ENCODE results near the gene CLCN7.

The CLCN7 gene

GRCh38 chr16:1474796-1475551 is at the start of gene CLCN7:
CLCN7 (minus strand) TSS chr16:1475028; CDS start chr16:1474974, 54 bp downstream.
- DNase-seq, result peak; percentile 93

DNA sequence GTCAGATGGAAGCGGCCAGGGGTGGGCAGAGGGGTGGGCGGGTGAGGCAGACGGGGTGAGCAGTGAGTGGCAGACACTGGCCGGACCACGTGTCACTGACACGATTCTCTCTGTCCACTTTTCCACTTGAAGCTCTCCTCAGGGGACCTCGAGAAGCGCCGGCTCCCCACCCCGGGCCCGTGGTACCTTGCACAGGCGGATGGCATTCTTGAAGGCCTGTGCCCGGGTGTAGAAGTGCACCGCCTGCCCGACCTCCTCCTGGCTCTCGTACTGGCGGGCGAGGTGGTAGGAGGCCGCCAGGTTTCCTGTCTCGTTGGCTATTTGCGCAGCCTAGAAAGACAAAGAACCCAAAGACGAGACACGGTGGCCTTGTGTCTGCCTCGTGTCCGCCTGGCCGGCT is 49.5 kb upstream of the CLCN7 start:
- no peak for DNase-seq

DNA sequence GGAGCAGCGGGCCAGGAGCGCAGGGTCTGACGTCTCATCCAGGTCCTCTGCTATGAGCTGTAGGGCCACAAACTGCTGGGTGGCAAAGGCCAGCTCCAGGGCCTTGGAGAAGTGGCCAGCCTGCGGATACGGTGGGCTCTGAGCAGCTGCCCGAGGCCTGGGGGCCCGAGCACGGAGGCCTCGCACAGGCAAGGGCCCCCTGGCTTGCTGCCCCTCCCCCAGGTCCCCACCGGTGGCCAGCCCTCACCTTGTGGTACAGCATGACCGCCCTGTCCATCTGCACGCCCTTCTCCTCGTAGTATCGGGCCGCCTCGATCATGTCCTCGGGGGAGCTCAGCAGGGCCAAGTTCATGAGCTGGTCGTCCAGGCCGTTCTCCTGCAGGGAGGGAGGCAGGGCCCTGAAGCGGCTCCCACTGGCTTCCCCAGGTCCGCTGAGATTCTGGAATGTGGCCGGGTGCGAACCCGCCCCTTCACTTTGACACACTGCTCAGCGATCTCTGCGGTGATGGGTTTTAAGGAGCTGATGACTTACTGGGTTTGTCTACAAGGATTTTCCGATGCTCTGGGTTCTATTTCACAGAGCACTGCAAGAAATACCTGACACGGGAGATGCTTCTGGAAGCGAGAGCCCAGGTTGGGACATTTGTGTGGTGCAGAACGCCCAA is 48.9 kb upstream of the CLCN7 start:
- DNase-seq, result no peak

- DNase-seq, result no peak
These were observed 45.6 kb upstream of the CLCN7 start for GRCh38 chr16:1520461-1520860.

- no peak for DNase-seq
These were observed 45.0 kb upstream of the CLCN7 start for GRCh38 chr16:1519831-1520230.

GRCh38 chr16:1518626-1519135 is 43.9 kb upstream of the CLCN7 start:
- DNase-seq, result no peak

DNA sequence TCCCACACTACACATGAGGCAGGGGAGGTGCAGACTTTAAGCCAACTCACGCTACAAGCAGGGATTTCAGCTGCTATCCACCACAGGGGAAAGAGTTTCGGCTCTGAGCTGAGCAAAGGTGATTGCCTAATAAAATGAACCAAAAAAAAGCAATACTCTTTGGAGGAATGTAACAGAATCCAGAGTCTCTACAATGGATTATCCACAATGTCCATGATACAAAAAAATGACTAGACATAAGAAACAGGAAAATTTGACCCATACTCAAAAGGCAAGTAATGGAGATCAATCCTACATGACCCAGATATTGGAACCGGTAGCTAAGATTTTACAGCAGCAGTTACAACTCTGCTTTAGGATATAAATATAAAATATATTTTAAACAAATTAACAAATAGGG is 39.7 kb upstream of the CLCN7 start:
- no peak for DNase-seq

- DNase-seq, result no peak
These were observed 37.9 kb upstream of the CLCN7 start for GRCh38 chr16:1512774-1513173.

- DNase-seq, result no peak
These were observed 37.1 kb upstream of the CLCN7 start for GRCh38 chr16:1511662-1512569.

- no peak for DNase-seq
These were observed 36.1 kb upstream of the CLCN7 start for GRCh38 chr16:1510941-1511351.

GRCh38 chr16:1510272-1510671 is 35.4 kb upstream of the CLCN7 start:
- DNase-seq, result no peak

DNA sequence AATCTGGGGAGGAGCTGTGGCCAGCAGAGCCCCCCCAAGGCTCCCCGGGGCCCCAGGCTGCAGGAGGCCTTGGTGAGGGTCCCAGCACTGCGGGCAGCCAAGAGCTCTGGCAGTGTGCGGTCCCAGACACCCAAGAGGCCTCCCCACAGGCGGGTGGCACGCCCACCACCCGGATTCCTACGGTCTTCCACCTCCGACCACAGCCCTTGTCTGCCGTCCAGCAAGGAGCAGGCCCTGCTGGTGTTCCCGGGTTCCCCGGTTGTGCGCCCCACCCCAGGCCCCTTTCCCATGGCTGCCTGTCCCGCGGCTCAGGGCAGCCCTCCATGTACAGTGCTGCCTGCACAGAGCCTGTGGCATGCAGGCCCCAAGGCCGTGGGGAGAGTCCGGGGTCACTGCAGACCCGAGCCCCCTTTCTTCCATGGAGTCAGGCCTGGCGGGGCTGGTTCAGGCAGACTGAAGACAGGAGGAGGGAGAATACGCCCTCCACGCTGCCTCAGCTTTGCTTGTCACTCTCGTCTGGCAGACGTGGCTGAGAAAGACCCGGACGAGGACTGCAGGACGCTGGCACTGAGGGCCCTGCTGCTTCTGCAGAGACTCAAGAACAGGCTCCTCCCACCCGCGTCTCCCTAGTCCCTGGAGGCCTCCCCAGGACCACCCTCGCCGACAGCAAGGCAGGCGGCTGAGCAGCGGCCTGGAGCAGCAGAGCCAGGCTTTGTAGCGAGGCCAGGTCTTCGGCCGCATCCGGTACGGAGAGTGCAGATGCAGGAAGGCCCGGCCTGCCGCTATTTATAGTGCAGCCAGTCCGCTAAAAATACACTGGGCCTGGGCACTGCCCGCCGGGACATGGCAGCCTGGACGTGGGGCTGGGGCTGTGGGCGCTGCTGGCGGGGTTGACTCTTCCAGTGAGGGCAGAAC is 34.7 kb upstream of the CLCN7 start:
- DNase-seq, result no peak

DNA sequence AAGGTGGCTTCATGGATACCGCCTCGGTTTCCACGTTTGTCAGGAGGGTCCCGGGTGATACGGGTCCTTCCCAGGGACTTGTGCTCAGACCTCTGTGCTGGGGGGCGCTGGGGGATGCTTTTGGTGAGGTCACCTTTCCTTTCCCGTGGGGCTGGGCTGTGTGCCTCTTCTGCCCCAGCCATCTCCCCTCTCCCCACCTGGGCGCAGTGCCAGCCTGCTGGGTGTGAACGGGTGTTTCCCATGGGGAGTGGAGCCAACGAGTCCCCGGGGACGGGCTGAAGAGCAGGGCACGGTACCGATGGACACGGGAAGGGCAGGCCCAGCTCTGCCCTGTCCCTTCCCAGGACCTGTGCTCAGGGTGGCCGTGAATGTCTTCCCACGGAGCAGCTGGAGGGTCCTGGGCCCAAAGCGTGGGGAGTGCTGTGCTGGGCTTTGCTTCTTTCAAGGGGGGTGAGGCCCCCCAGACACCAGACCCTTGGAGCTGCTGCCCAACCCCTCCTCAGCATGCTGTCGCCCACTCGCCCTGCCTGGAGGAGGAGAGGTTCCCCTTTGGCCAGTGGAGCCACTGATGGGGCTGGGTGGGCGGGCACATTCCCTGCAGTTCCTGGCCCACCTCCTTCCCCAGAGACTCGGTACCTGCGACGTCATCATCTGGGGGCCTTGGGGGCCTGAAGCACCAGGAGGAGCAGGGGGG is 33.8 kb upstream of the CLCN7 start:
- DNase-seq, result no peak

DNA sequence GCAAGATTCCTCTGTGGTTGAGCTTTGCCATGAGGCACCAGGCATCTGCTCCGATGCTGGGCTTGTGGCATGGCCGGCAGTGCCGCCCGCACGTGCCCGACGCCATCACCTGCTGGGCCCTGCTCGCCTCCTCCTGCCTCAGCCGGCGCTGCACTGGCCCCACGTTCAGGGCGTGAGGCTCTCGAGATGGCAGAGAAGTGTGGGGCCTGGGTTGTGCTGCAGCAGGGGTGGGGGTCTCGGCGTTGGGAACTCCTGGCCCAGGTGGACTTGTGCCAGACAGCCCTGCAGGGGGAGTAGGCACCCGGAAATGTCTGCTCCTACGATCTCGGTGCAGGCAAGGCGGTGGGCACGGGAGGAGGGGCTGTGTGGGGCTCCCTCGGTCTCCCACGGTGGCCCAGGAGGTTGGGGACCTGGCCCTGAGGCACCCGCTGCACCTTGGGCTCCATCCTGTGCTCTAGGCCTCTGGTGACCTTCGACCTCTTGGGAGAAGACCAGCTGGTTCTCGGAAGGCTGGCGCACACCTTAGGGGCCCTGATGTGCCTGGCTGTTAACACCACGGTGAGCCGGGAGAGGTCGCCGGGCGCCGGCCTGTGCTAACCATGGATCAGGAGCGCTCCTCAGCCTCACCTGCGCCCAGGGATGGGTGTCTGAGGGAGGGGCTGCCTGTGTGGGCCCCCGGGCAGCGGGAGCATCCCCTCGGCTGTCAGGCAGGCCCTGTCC is 31.8 kb upstream of the CLCN7 start:
- DNase-seq, result no peak

GRCh38 chr16:1505912-1506311 is 31.1 kb upstream of the CLCN7 start:
- DNase-seq, result no peak

GRCh38 chr16:1505073-1505844 is 30.4 kb upstream of the CLCN7 start:
- DNase-seq, result no peak

- DNase-seq, result no peak
These were observed 28.5 kb upstream of the CLCN7 start for GRCh38 chr16:1503110-1503955.

DNA sequence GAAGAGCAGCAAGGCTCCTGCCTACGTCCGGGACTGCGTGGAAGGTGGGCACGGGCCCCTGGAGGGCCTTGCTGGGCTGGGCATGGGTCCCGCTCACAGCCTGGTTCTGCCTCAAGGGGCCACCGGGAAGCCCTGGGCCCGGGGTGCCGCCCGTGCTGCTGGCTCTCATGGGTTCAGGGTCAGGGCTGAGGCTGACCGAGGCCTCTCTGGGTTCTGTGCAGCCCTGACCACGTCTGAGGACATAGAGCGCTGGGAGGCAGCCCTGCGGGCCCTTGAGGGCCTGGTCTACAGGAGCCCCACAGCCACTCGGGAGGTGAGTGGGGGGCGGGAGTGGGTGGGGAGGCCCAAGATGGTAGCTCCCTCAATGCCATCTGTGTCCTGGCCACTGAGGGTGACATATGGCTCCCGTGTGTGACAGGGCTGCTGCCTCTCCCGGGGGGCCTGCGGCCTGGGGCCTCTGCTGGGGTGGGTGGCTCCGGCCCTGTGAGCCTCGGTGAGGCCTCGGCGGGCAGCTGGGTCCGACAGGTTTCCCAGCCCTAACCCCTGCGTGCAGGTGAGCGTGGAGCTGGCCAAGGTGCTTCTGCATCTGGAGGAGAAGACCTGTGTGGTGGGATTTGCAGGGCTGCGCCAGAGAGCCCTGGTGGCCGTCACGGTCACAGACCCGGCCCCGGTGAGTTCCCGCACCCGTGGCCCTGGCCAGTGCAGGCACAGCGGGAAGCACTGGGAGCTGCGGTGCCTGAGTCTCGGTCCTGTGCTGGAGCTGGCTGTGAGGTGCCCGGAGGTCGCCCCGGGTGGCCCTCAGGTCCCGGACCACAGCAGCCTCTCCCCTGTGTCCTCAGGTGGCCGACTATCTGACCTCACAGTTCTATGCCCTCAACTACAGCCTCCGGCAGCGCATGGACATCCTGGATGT is 27.5 kb upstream of the CLCN7 start:
- no peak for DNase-seq
